ENCODE data around the gene RNF182.

The RNF182 gene

DNA sequence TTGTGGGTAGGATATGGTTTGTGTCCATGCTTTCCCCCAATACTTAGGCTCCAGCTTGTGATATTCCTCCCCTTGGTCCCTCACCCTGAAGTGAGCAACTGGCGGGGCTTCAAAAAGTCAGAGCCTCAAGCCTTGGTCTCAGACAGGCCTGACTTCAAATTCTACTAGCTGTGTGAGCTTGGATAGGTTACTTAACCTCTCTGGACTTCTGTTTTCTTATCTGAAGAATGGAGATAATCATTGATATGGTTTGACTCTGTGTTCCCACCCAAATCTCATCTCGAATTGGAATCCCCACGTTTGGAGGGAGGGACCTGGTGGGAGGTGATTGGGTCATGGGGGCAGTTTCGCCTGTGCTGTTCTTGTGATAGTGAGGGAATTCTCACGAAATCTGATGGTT is 97.9 kb downstream of the RNF182 start:
- Histone ChIP-seq H3K4me2 (ENCODE audit: low read length) (no peak overlapping the region), H3K9me3 (ENCODE audit: control insufficient read depth, insufficient read depth, low read length) (peaks cover 4% of the 10 kb centered on the region; the same call in 1 of the 2 replicates), H3K27ac (ENCODE audit: low read depth, low read length) (no peak overlapping the region), H3K4me3 (ENCODE audit: low read length) (no peak overlapping the region), H3K9me2 (replicated peaks; ENCODE audit: control insufficient read depth, low read length) (no peaks in the 10 kb centered on the region), H4K20me1 (ENCODE audit: control insufficient read depth, insufficient read depth, low read depth, low read length) (no peaks in the 10 kb centered on the region), H3K4me1 (ENCODE audit: control insufficient read depth, low read length) (peaks cover 5% of the 10 kb centered on the region), H3K27me3 (ENCODE audit: control insufficient read depth, low read length) (peaks cover 18% of the 10 kb centered on the region), H3K79me2 (ENCODE audit: control insufficient read depth, low read length) (no peaks in the 10 kb centered on the region), H3K36me3 (ENCODE audit: control insufficient read depth, low read length) (no peaks in the 10 kb centered on the region), H3F3A (ENCODE audit: control insufficient read depth, insufficient read depth) (no peaks in the 10 kb centered on the region)
- TF ChIP-seq, protein P1, sequence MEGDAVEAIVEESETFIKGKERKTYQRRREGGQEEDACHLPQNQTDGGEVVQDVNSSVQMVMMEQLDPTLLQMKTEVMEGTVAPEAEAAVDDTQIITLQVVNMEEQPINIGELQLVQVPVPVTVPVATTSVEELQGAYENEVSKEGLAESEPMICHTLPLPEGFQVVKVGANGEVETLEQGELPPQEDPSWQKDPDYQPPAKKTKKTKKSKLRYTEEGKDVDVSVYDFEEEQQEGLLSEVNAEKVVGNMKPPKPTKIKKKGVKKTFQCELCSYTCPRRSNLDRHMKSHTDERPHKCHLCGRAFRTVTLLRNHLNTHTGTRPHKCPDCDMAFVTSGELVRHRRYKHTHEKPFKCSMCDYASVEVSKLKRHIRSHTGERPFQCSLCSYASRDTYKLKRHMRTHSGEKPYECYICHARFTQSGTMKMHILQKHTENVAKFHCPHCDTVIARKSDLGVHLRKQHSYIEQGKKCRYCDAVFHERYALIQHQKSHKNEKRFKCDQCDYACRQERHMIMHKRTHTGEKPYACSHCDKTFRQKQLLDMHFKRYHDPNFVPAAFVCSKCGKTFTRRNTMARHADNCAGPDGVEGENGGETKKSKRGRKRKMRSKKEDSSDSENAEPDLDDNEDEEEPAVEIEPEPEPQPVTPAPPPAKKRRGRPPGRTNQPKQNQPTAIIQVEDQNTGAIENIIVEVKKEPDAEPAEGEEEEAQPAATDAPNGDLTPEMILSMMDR (IDR thresholded peaks at IDR 0.05; ENCODE audit: low read depth, low read length, poor library complexity, severe bottlenecking): no peak
- TF ChIP-seq EZH2phosphoT487 (IDR thresholded peaks at IDR 0.05; ENCODE audit: borderline replicate concordance, low read length): no peak

DNA sequence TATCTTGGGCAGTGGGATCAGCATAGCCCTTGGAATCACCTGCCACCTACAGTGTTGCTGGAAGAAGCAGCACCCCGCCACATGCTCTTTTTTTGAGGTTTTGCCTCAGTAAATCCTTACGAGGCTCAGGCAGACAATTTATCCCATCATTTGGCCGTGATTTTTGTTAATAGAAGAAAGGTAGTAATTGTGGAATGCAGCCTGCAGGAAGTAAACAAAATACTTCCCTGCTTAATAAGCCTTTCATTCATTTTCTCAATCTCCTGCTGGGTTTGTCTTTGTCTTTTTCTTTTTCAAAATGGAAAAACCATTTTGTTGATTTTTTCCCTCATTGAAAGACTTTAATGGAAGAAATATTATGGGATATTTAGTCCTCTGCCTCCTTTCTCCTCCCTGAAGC is 99.1 kb downstream of the RNF182 start:
- no peak for TF ChIP-seq EZH2phosphoT487 (IDR thresholded peaks at IDR 0.05; ENCODE audit: borderline replicate concordance, low read length)
- TF ChIP-seq, protein P1 (IDR thresholded peaks at IDR 0.05; ENCODE audit: low read depth, low read length, poor library complexity, severe bottlenecking): no peak
- Histone ChIP-seq H3K27me3 (ENCODE audit: control insufficient read depth, low read length) (peaks cover 25% of the 10 kb centered on the region), H3K4me3 (ENCODE audit: low read length) (no peak overlapping the region), H3K4me1 (ENCODE audit: control insufficient read depth, low read length) (peaks cover 5% of the 10 kb centered on the region), H3K36me3 (ENCODE audit: control insufficient read depth, low read length) (no peaks in the 10 kb centered on the region), H3K4me2 (ENCODE audit: low read length) (no peak overlapping the region), H3K9me2 (replicated peaks; ENCODE audit: control insufficient read depth, low read length) (no peaks in the 10 kb centered on the region), H3K79me2 (ENCODE audit: control insufficient read depth, low read length) (no peaks in the 10 kb centered on the region), H3K9me3 (ENCODE audit: control insufficient read depth, insufficient read depth, low read length) (peaks cover 2% of the 10 kb centered on the region; the same call in 1 of the 2 replicates), H3F3A (ENCODE audit: control insufficient read depth, insufficient read depth) (no peaks in the 10 kb centered on the region), H3K27ac (ENCODE audit: low read depth, low read length) (no peak overlapping the region), H4K20me1 (ENCODE audit: control insufficient read depth, insufficient read depth, low read depth, low read length) (no peaks in the 10 kb centered on the region)

DNA sequence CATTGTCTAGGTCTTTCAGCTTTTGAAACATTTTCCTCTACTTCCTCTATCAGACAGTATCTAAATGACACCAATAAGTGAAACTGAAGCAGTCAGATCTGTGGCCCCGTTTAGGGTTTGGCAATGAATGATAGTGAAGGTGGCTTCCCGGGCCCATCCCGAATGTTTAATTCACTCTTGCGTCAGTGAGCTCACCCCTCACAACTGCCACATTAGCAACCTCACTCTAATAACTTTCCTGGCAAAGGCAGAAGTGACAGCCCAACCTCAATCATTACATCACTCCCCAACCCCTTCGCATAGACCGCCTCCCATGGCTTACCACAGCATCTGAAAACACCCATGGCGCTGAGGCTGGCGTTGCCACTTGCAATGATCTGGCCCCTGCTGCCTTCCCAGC is 100.4 kb downstream of the RNF182 start:
- H3K27me3 ChIP-seq (ENCODE audit: control insufficient read depth, low read length): peaks cover 28% of the 10 kb centered on the region
- H4K20me1 ChIP-seq (ENCODE audit: control insufficient read depth, insufficient read depth, low read depth, low read length): no peaks in the 10 kb centered on the region
- no peaks in the 10 kb centered on the region for H3K36me3 ChIP-seq (ENCODE audit: control insufficient read depth, low read length)
- no peak overlapping the region for H3K27ac ChIP-seq (ENCODE audit: low read depth, low read length)
- H3F3A ChIP-seq (ENCODE audit: control insufficient read depth, insufficient read depth): no peaks in the 10 kb centered on the region
- peaks cover 5% of the 10 kb centered on the region for H3K4me1 ChIP-seq (ENCODE audit: control insufficient read depth, low read length)
- H3K9me2 ChIP-seq (replicated peaks; ENCODE audit: control insufficient read depth, low read length): no peaks in the 10 kb centered on the region
- no peak overlapping the region for H3K4me2 ChIP-seq (ENCODE audit: low read length)
- no peaks in the 10 kb centered on the region for H3K79me2 ChIP-seq (ENCODE audit: control insufficient read depth, low read length)
- no peak for TF ChIP-seq EZH2phosphoT487 (IDR thresholded peaks at IDR 0.05; ENCODE audit: borderline replicate concordance, low read length)
- TF ChIP-seq, protein P1 (IDR thresholded peaks at IDR 0.05; ENCODE audit: low read depth, low read length, poor library complexity, severe bottlenecking): no peak
- no peaks in the 10 kb centered on the region for H3K9me3 ChIP-seq (ENCODE audit: control insufficient read depth, insufficient read depth, low read length)
- no peak overlapping the region for H3K4me3 ChIP-seq (ENCODE audit: low read length)

Measured in DOHH2 (cell line).